ENCODE measurements around the gene IL17RE.

DNA sequence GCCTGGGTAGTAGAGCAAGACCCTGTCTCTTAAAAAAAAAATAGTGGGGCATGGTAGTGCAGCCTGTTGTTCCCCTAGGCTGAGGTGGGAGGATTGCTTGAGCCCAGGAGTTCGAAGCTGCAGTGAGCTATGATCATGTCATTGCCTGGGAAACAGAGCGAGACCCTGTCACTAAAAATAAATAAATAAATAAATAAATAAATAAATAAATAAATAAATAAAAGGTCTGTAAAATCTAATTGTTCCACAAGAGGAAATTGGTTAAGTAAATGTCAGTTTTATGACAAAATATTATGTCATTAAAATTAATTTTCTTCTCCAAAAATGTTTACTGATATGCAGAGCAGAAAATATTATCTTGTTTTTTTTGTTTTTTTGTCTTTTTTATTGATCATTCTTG lies 36.3 kb downstream of the IL17RE start:
- TF ChIP-seq, protein P1, sequence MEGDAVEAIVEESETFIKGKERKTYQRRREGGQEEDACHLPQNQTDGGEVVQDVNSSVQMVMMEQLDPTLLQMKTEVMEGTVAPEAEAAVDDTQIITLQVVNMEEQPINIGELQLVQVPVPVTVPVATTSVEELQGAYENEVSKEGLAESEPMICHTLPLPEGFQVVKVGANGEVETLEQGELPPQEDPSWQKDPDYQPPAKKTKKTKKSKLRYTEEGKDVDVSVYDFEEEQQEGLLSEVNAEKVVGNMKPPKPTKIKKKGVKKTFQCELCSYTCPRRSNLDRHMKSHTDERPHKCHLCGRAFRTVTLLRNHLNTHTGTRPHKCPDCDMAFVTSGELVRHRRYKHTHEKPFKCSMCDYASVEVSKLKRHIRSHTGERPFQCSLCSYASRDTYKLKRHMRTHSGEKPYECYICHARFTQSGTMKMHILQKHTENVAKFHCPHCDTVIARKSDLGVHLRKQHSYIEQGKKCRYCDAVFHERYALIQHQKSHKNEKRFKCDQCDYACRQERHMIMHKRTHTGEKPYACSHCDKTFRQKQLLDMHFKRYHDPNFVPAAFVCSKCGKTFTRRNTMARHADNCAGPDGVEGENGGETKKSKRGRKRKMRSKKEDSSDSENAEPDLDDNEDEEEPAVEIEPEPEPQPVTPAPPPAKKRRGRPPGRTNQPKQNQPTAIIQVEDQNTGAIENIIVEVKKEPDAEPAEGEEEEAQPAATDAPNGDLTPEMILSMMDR (conservative IDR thresholded peaks at IDR 0.05 in 1 of 2, IDR thresholded peaks at IDR 0.05 in 1 of 2; ENCODE audit: extremely low read depth in 1 of 2, insufficient read depth in 1 of 2, low read depth in 1 of 2, low read length in 2 of 2): no peak
- TF ChIP-seq EZH2 (IDR thresholded peaks at IDR 0.05; ENCODE audit: borderline replicate concordance, low read length): no peak
